ENCODE data around the gene RNF135.

GRCh38 chr17:30970831-30971567, at the start of gene RNF135:
- TF ChIP-seq CTCF (IDR thresholded peaks at IDR 0.05 in 8 of 11, conservative IDR thresholded peaks at IDR 0.05 in 3 of 11) (peak in 10 of 11 experiments; percentile 22 to 64 (median 52)), POLR2AphosphoS5 (IDR thresholded peaks at IDR 0.05) (peak; percentile 82 to 90 (median 90))
